K562 (cell line): ENCODE measurements around the gene PDIA5. TPM values are rescaled to one million over a fixed set of nuclear protein-coding genes. Genes with fewer than 3 reads are reported as not detected.

Experiments used
- ATAC-seq: fragments of 200-7000 bp; cut with Tn5 transposase; 3 replicates; pipeline ENCODE4 v1.9.1; 2020; ENCODE audit warnings: moderate library complexity
- BruUV-seq: library from RNA; stranded (reverse); fragments of 400-500 nt; replicated peaks from 2 replicates; lab custom pipeline; 2021; lab: Mats Ljungman, UMichigan
- CTCF ChIA-PET: fragments of 300-600 bp; formaldehyde crosslinking; extraction: SDS; loops from one replicate; lab custom pipeline; 2021; ENCODE audit warnings: low intra/inter-chr PET ratio; lab: Yijun Ruan, JAX
- POLR2A ChIA-PET: fragments of 300-600, 350-650 bp; sonication (Branson Sonifier 250); formaldehyde crosslinking; extraction: SDS; loops from one replicate; lab custom pipeline; 2021; ENCODE audit warnings: antibody characterized with exemption, inconsistent platforms; lab: Yijun Ruan, JAX
- DNase-seq, 4 experiments: peaks; one replicate each; pipeline versions ENCODE4 v3.0.0 to v3.0.0-alpha.2; 2011 to 2018; ENCODE audit warnings: low spot score in 3 of 4, mixed read lengths in 3 of 4; ENCODE audit errors: extremely low read depth in 1 of 4
- FAIRE-seq: peaks from 2 replicates; lab custom pipeline; 2011; peaks lifted over from hg19 to GRCh38; lab: Jason Lieb, UNC
- H2AFZ ChIP-seq: 2 replicates; pipeline ENCODE4 v1.6.0; 2011; ENCODE audit warnings: low read depth, low read length, control low read depth, inconsistent platforms
- H3K27ac ChIP-seq: fragments of 200-600 bp; 3 replicates; pipeline ENCODE4 v1.8.0; 2011; ENCODE audit warnings: low read depth, mild to moderate bottlenecking, control low read depth, inconsistent platforms, low read length, moderate library complexity, mixed read lengths; ENCODE audit errors: extremely low read depth
- H3K27me3 ChIP-seq, 2 experiments: fragments of 300-600 bp in 1 of 2; 2 replicates in 1 of 2; 3 replicates in 1 of 2; pipeline versions ENCODE4 v1.6.0 to v1.8.0; 2011; ENCODE audit warnings: inconsistent platforms in 2 of 2, low read length in 2 of 2, mild to moderate bottlenecking in 1 of 2, mixed read lengths in 1 of 2, moderate library complexity in 1 of 2; ENCODE audit not compliant: control insufficient read depth in 2 of 2, insufficient read depth in 2 of 2
- H3K36me3 ChIP-seq: fragments of 300-600 bp; 3 replicates; pipeline ENCODE4 v1.8.0; 2011; ENCODE audit warnings: mild to moderate bottlenecking, low read length, inconsistent platforms; ENCODE audit not compliant: control insufficient read depth, insufficient read depth
- H3K4me1 ChIP-seq, 2 experiments: fragments of 200-600 bp in 1 of 2; replicated peaks in 1 of 2; 2 replicates in 1 of 2; 3 replicates in 1 of 2; pipeline versions ENCODE4 v1.5.1 to v1.8.0; 2011; ENCODE audit warnings: inconsistent platforms in 2 of 2, low read length in 2 of 2, mild to moderate bottlenecking in 1 of 2, mixed read lengths in 1 of 2, moderate library complexity in 1 of 2; ENCODE audit not compliant: control insufficient read depth in 2 of 2, insufficient read depth in 2 of 2
- H3K4me2 ChIP-seq: 2 replicates; pipeline ENCODE4 v1.6.1; 2011; ENCODE audit warnings: low read length, control low read depth, inconsistent platforms, mixed read lengths; ENCODE audit not compliant: insufficient read depth
- H3K4me3 ChIP-seq: fragments of 200-600 bp; sonication (generic), shearing (Covaris generic); 2 replicates; pipeline ENCODE4 v1.5.1; 2016; ENCODE audit warnings: control low read depth, inconsistent platforms
- H3K79me2 ChIP-seq: fragments of 200-600 bp; 3 replicates; pipeline ENCODE4 v1.8.0; 2011; ENCODE audit warnings: low read length, inconsistent platforms; ENCODE audit not compliant: control insufficient read depth, insufficient read depth
- H3K9ac ChIP-seq, 2 experiments: 2 replicates each; pipeline versions ENCODE4 v1.6.0 to v1.6.1; 2011; ENCODE audit warnings: low read depth in 2 of 2, low read length in 2 of 2, control low read depth in 1 of 2, inconsistent platforms in 1 of 2, mild to moderate bottlenecking in 1 of 2, mixed read lengths in 1 of 2; ENCODE audit not compliant: insufficient read depth in 1 of 2
- H3K9me1 ChIP-seq: one replicate; pipeline ENCODE4 v1.6.0; 2011; ENCODE audit warnings: inconsistent platforms, mild to moderate bottlenecking, low read length, moderate library complexity; ENCODE audit not compliant: control insufficient read depth, insufficient read depth
- H3K9me3 ChIP-seq: replicated peaks from 2 replicates; pipeline ENCODE4 v1.5.1; 2011; ENCODE audit warnings: low read depth, low read length, inconsistent platforms; ENCODE audit not compliant: control insufficient read depth, insufficient read depth
- H4K20me1 ChIP-seq: replicated peaks from 2 replicates; pipeline ENCODE4 v1.6.1; 2011; ENCODE audit warnings: low read length, inconsistent platforms, mixed read lengths; ENCODE audit not compliant: control insufficient read depth, insufficient read depth
- C11orf30 ChIP-seq: fragments of 450-650 bp; IDR thresholded peaks from 2 replicates; pipeline ENCODE4 v1.6.1; 2016; ENCODE audit warnings: low read depth, mild to moderate bottlenecking
- CBFA2T3 ChIP-seq: fragments of 450-650 bp; IDR thresholded peaks from 2 replicates; pipeline ENCODE4 v1.6.1; 2017
- ETV5 ChIP-seq: sonication (generic); formaldehyde crosslinking; IDR thresholded peaks from 2 replicates; pipeline ENCODE4 v1.4.0; 2020; ENCODE audit warnings: low read depth, mild to moderate bottlenecking, missing genetic modification reagents
- EZH2 ChIP-seq: IDR thresholded peaks from 2 replicates; pipeline ENCODE4 v1.6.1; 2012; ENCODE audit warnings: low read depth, mild to moderate bottlenecking, inconsistent platforms, low read length, borderline replicate concordance
- FOSL1 ChIP-seq: fragments of 200-800 bp; sonication (Bioruptor generic); conservative IDR thresholded peaks from 2 replicates; pipeline ENCODE4 v1.6.1; 2016; ENCODE audit warnings: missing genetic modification characterization, missing compliant biosample characterization
- GTF2E2 ChIP-seq: fragments of 200-800 bp; sonication (Bioruptor generic); IDR thresholded peaks from 2 replicates; pipeline ENCODE4 v1.6.1; 2016; ENCODE audit warnings: missing genetic modification characterization, missing compliant biosample characterization
- HMGN3 ChIP-seq: IDR thresholded peaks from 2 replicates; pipeline ENCODE4 v1.6.1; 2011; ENCODE audit warnings: borderline replicate concordance, low read depth, mild to moderate bottlenecking, mixed read lengths, low read length; ENCODE audit not compliant: insufficient read length; ENCODE audit errors: extremely low read depth
- JUN ChIP-seq, 2 experiments: sonication (generic) in 1 of 2; formaldehyde crosslinking in 1 of 2; IDR thresholded peaks; 2 replicates each; pipeline versions ENCODE4 v1.6.1 to v1.8.0; 2012 to 2022; ENCODE audit warnings: borderline replicate concordance in 2 of 2, mild to moderate bottlenecking in 2 of 2, improper control_type of control experiment in 1 of 2, low read depth in 1 of 2, low read length in 1 of 2, missing genetic modification reagents in 1 of 2
- JUND ChIP-seq, 2 experiments: IDR thresholded peaks; 2 replicates in 1 of 2; 3 replicates in 1 of 2; pipeline ENCODE4 v1.6.1; 2011; ENCODE audit warnings: borderline replicate concordance in 2 of 2, low read depth in 2 of 2, low read length in 2 of 2, improper control_type of control experiment in 1 of 2, missing biosample characterization in 1 of 2, missing genetic modification characterization in 1 of 2, missing genetic modification reagents in 1 of 2
- MBD2 ChIP-seq: sonication (generic); IDR thresholded peaks from 2 replicates; pipeline ENCODE4 v1.6.1; 2016; ENCODE audit warnings: low read depth, borderline replicate concordance
- PPARD ChIP-seq: fragments of 250-450 bp; sonication (Bioruptor Pico); IDR thresholded peaks from 2 replicates; pipeline ENCODE4 v1.8.0; 2022; ENCODE audit warnings: inconsistent platforms, mild to moderate bottlenecking, moderate library complexity
- SREBF1 ChIP-seq: fragments of 150-350 bp; IDR thresholded peaks from 2 replicates; pipeline ENCODE4 v1.6.1; 2014; ENCODE audit warnings: antibody characterized with exemption, low read depth, low read length, borderline replicate concordance
- SRSF9 ChIP-seq: fragments of 200-400 bp; formaldehyde crosslinking; IDR thresholded peaks from 2 replicates; pipeline ENCODE4 v1.6.1; 2017; ENCODE audit warnings: low read depth, low read length, borderline replicate concordance
- ZBTB8A ChIP-seq: fragments of 450-650 bp; IDR thresholded peaks from 2 replicates; pipeline ENCODE4 v1.6.1; 2018; ENCODE audit warnings: mild to moderate bottlenecking, moderate library complexity; ENCODE audit not compliant: partially characterized antibody
- ZNF431 ChIP-seq: sonication (generic); formaldehyde crosslinking; IDR thresholded peaks from 2 replicates; pipeline ENCODE4 v1.8.0; 2022; ENCODE audit warnings: mild to moderate bottlenecking, missing genetic modification reagents
- WGBS: fragments of 100-300 bp; shearing (Covaris generic); methylation state at CpG from one replicate; pipeline ENCODE4 v1.1.6; 2016; ENCODE audit warnings: low coverage, mixed read lengths; ENCODE audit not compliant: insufficient coverage; ENCODE audit errors: missing lambda C conversion rate; 5-methylcytosine and 5-hydroxymethylcytosine counted together
- in situ Hi-C: fragments of 300-500 bp; cut with MboI; formaldehyde crosslinking; loops from 4 replicates; pipeline ENCODE4 v1.15.0; 2018; ENCODE audit warnings: inconsistent platforms, mixed read lengths
- intact Hi-C: fragments of 100-400 bp; cut with micrococcal nuclease; formaldehyde crosslinking; loops from 2 replicates; pipeline ENCODE4 v1.14.2; 2022
- polyA plus RNA-seq, 8 experiments: library from polyadenylated mRNA; depleted of rRNA in 4 of 8; stranded (reverse) in 5 of 8; unstranded in 3 of 8; fragments of >200 nt; fragmentation: Nextera tagmentation in 2 of 8; fragmentation: Illumina TruSeq in 1 of 8; extraction: Ambion mirVana in 2 of 8; extraction: Trizol in 1 of 8; gene quantifications; 2 replicates each; pipeline versions ENCODE4 v1.2.1 to v1.2.3, GENCODE V29; 2011 to 2014; ENCODE audit warnings: inconsistent platforms in 1 of 8, missing spikeins in 1 of 8
- total RNA-seq, 7 experiments: library from RNA; depleted of rRNA in 6 of 7; stranded (reverse); fragments of >200 nt in 6 of 7; fragmentation: Illumina TruSeq in 2 of 7; extraction: Trizol in 2 of 7; gene quantifications; 2 replicates each; pipeline versions ENCODE4 v1.2.1 to v1.2.3, GENCODE V29; 2011 to 2021; ENCODE audit warnings: low replicate concordance in 1 of 7
- TF ChIP-seq, protein P1 (sequence below), 2 experiments: fragments of 450-650 bp in 1 of 2; sonication (generic) in 1 of 2; formaldehyde crosslinking in 1 of 2; IDR thresholded peaks in 1 of 2; conservative IDR thresholded peaks in 1 of 2; 2 replicates each; pipeline versions ENCODE4 v1.6.1 to v1.8.1; 2016 to 2023; ENCODE audit warnings: mild to moderate bottlenecking in 2 of 2, moderate library complexity in 2 of 2, inconsistent platforms in 1 of 2, missing genetic modification reagents in 1 of 2

PDIA5 gene
- total and polyA plus RNA-seq, 9 of the 15 experiments (the other 6 are each of a cell fraction or from before 2014, with no cell fraction given) = 3.4 to 31.8 (median 19.6) TPM

DNA sequence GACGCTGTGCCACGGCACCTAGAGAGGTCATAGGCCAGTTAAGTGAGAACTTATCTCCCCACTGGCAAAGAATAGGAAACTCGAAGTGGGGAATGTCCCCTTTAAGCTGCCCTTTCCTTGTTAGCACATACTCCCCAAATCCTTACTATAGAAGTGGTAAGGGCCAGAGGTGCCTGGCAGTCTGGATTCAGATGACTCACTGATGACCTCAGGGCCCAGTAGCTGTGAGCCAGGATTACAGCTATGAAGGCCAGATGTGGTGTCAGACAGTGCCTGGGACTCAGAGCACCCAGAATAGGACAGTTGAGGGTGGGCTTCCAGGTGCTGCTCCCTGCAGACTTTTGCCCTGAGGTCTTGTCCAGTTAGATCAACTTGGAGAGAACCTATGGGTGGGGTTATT is 37.7 kb downstream of the PDIA5 start:
- intact Hi-C loops = no loop called here
- CTCF ChIA-PET = no interaction called here

More for the DNA sequence above, 37.7 kb downstream of the PDIA5 start:
- TF ChIP-seq, protein P1, sequence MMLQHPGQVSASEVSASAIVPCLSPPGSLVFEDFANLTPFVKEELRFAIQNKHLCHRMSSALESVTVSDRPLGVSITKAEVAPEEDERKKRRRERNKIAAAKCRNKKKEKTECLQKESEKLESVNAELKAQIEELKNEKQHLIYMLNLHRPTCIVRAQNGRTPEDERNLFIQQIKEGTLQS (IDR thresholded peaks at IDR 0.05) = peak; percentile 71
- TF ChIP-seq, protein P1 (CRISPR knock-in tag; conservative IDR thresholded peaks at IDR 0.05) = no peak
- TF ChIP-seq PPARD (CRISPR knock-in tag) = no peak
- 0 out of 2 replicates have a peak, but pooled peaks have one; percentile 15 for TF ChIP-seq JUND (IDR thresholded peaks at IDR 0.05; ENCODE audit: borderline replicate concordance, low read depth, low read length)
- no peak for TF ChIP-seq JUND (tag; IDR thresholded peaks at IDR 0.05; ENCODE audit: borderline replicate concordance, low read depth, low read length)
- no peak for TF ChIP-seq SREBF1
- TF ChIP-seq MBD2 = no peak
- peak; percentile 64; the same call in 1 of the 2 replicates for TF ChIP-seq JUN (IDR thresholded peaks at IDR 0.05; ENCODE audit: borderline replicate concordance, low read depth, low read length)
- no peak for TF ChIP-seq JUN (CRISPR knock-in tag; IDR thresholded peaks at IDR 0.05; ENCODE audit: borderline replicate concordance)
- TF ChIP-seq SRSF9 = no peak
- TF ChIP-seq ETV5 (CRISPR knock-in tag) = no peak
- no peak for TF ChIP-seq EZH2
- no peak for TF ChIP-seq C11orf30
- peak; percentile 71 for TF ChIP-seq FOSL1 (tag)
- TF ChIP-seq ZNF431 (CRISPR knock-in tag) = no peak
- no peak for TF ChIP-seq ZBTB8A
- 0 out of 2 replicates have a peak, but pooled peaks have one; percentile 4 for TF ChIP-seq CBFA2T3
- no peak for TF ChIP-seq HMGN3
- no peak for TF ChIP-seq GTF2E2
- peaks cover 80% of the 10 kb centered on the region; the same call in 2 of the 3 replicates for H3K36me3 ChIP-seq
- in situ Hi-C loops = no loop called here
- WGBS = 71% methylated on average over 3 of the region's 3 CpGs
- no peak overlapping the region for H3K9ac ChIP-seq
- POLR2A ChIA-PET = no interaction called here
- H3K27me3 ChIP-seq = no peaks in the 10 kb centered on the region
- no peak for ATAC-seq
- FAIRE-seq = no peak
- H3K9me3 ChIP-seq = no peaks in the 10 kb centered on the region
- no TSS peak for BruUV-seq
- DNase-seq = peak in 1 of 4 experiments; percentile 7
- H3K79me2 ChIP-seq = no peaks in the 10 kb centered on the region
- H3K4me1 ChIP-seq = no peaks in the 10 kb centered on the region
- H3K4me2 ChIP-seq = no peak overlapping the region
- H3K4me3 ChIP-seq = no peak overlapping the region
- H2AFZ ChIP-seq = no peak overlapping the region
- H3K27ac ChIP-seq = no peak overlapping the region
- H3K9me1 ChIP-seq = no peaks in the 10 kb centered on the region
- H4K20me1 ChIP-seq = no peaks in the 10 kb centered on the region
